Testis (tissue), 3 donors: ENCODE results near the gene EFCAB8. TPM values are rescaled to one million over a fixed set of nuclear protein-coding genes. Genes with fewer than 3 reads are reported as not detected.
A peak's percentile ranks its signal among the peaks of the same experiment; 100 is the strongest.

ENCODE experiments used
- DNase-seq: peaks from one replicate; pipeline ENCODE4 v3.0.0-alpha.2; 2019
- H3K27ac ChIP-seq, 2 donors: fragments of 200-600 bp; sonication (generic); one replicate each; pipeline ENCODE4 v1.5.1; 2019
- H3K27me3 ChIP-seq: fragments of 200-600 bp; sonication (generic); one replicate; pipeline ENCODE4 v1.5.1; 2019
- H3K36me3 ChIP-seq: fragments of 200-600 bp; sonication (generic); one replicate; pipeline ENCODE4 v1.5.1; 2017; ENCODE audit warnings: low read depth; ENCODE audit errors: missing control alignments
- H3K4me1 ChIP-seq: fragments of 200-600 bp; sonication (generic); one replicate; pipeline ENCODE4 v1.5.1; 2019
- H3K4me3 ChIP-seq, 2 donors: fragments of 200-600 bp; sonication (generic); one replicate each; pipeline ENCODE4 v1.5.1; 2017 to 2019
- H3K9me3 ChIP-seq: fragments of 200-600 bp; sonication (generic); one replicate; pipeline ENCODE4 v1.5.1; 2017
- POLR2A ChIP-seq: fragments of 450-650 bp; IDR thresholded peaks from one replicate; pipeline ENCODE4 v1.6.1; 2017; ENCODE audit warnings: antibody characterized with exemption, mild to moderate bottlenecking, moderate library complexity
- WGBS, 2 donors: methylation state at CpG; one replicate each; pipeline ENCODE4 v1.1.5; 2018; 5-methylcytosine and 5-hydroxymethylcytosine counted together
- intact Hi-C: fragments of 100-400 bp; cut with DNase I; formaldehyde crosslinking; loops from one replicate; pipeline ENCODE4 v1.15.1; 2023; ENCODE audit warnings: low total_unique reads
- polyA plus RNA-seq: library from polyadenylated mRNA; stranded (reverse); fragments of 350-450 nt; fragmentation: Illumina TruSeq; extraction: RNeasy Lipid Tissue Mini Kit (QIAGEN cat#74804); gene quantifications from one replicate; pipeline ENCODE4 v1.2.3, GENCODE V29; 2014; ENCODE audit warnings: low read depth, low replicate concordance; ENCODE audit not compliant: insufficient read depth
- total RNA-seq, 2 donors: library from RNA; depleted of rRNA; stranded (reverse); fragments of >200 nt; gene quantifications; one replicate each; pipeline ENCODE4 v1.2.3, GENCODE V29; 2016
- TF ChIP-seq, protein P1 (sequence below), 3 experiments: fragments of 450-650 bp in 2 of 3; fragments of 200-600 bp in 1 of 3; sonication (generic) in 1 of 3; IDR thresholded peaks; one replicate each; pipeline ENCODE4 v1.5.1; 2016 to 2019; ENCODE audit warnings: antibody characterized with exemption in 3 of 3, mild to moderate bottlenecking in 2 of 3, moderate library complexity in 1 of 3

Gene EFCAB8
- total and polyA plus RNA-seq, 3 donors from 2014 or later, result 4.9 to 9.5 (median 6.3) TPM

DNA sequence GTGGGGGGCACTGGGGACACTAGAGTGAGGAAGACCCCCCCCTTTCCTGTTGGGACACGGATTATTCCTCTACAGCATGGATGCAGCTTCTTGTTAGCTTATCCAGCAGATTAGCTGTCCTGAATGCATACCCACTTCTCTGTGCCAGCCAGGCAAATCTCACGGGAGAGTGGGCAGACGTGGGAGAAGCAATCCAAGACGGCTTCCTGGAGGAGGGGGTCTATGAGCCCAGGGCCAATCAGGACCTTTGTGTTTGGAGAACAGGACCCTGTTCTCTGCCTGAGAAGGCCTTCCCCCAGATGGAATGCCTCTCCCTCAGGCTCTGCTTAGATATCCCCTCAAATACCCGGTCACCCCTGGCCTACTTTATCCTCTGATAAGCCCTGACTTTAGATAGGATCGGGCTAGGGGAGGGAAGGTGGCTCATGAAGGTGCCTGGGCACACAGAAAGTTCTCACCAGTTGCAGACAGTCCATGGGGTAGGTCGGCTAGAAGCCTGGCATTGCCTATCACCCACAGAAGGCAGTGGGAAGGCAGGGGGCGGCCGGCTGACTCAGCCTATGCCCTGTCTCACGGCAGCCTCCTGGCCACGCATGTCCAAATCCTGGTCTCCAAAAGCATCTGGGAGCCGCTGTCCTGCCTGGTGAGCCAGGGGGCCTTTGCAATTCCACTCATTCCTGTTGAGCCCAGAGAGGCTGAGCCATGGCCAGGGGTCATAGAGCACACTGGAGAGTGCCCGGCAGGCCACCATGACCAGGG is 110.8 kb downstream of the EFCAB8 start:
- 82 to 94% methylated on average over 3 to 13 of the region's 13 CpGs for WGBS, 2 donors
- DNase-seq, result peak; percentile 7

DNA sequence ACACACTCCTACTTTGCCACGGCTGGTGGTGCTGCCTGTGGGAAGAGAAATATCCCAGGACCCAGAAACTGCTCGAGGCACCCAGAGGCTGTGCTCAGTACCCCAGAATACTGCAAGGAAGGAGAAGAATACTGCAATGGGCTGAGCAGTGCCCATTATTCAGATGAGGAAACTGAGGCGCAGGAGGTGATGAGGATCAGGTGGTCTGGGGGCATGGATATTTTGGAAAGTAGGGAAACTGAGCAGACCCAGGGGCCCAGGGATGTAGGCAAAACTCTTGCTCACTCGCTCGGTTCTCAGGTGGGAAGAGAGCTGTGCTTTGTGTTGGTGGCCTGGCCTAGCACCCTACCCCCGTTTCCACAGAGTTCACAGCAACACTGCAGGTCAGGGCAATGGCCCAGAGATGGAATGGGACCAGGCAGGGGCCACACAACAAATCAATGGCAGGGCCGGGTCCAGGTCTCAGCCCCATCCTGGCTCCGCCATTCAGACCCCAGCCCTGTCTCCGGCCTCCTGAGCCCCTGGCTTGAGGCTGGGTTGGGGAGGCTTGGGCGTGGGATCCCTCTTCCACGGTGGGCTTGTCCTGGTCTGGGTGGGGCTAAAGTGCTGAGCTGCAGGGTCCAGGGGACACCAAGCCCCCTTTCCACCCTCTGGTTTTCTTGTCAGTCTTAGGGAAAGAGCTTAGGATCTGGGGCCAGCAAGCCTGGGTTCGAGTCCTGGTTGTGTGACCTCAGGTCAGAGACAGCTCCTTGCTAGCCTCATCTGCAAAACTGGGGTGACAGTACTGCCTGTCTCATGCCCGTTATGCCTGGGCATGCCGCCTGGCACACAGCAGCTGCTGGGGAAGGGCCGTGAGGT is 111.6 kb downstream of the EFCAB8 start:
- intact Hi-C loops, result no loop called here
- H3K9me3 ChIP-seq, result no peaks in the 10 kb centered on the region
- H3K4me3 ChIP-seq, result no peak overlapping the region
- no peak for TF ChIP-seq POLR2A
- TF ChIP-seq, protein P1, sequence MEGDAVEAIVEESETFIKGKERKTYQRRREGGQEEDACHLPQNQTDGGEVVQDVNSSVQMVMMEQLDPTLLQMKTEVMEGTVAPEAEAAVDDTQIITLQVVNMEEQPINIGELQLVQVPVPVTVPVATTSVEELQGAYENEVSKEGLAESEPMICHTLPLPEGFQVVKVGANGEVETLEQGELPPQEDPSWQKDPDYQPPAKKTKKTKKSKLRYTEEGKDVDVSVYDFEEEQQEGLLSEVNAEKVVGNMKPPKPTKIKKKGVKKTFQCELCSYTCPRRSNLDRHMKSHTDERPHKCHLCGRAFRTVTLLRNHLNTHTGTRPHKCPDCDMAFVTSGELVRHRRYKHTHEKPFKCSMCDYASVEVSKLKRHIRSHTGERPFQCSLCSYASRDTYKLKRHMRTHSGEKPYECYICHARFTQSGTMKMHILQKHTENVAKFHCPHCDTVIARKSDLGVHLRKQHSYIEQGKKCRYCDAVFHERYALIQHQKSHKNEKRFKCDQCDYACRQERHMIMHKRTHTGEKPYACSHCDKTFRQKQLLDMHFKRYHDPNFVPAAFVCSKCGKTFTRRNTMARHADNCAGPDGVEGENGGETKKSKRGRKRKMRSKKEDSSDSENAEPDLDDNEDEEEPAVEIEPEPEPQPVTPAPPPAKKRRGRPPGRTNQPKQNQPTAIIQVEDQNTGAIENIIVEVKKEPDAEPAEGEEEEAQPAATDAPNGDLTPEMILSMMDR (IDR thresholded peaks at IDR 0.05), result no peak
- peak; percentile 6 for DNase-seq
- no peak overlapping the region for H3K27ac ChIP-seq
- no peaks in the 10 kb centered on the region for H3K36me3 ChIP-seq
- WGBS, 2 donors, result 92 to 94% methylated on average over 7 to 13 of the region's 15 CpGs
- H3K27me3 ChIP-seq, result no peaks in the 10 kb centered on the region
- H3K4me1 ChIP-seq, result no peaks in the 10 kb centered on the region

More for the DNA sequence above, 110.8 kb downstream of the EFCAB8 start:
- Histone ChIP-seq H3K4me3 (no peak overlapping the region), H3K9me3 (no peaks in the 10 kb centered on the region), H3K4me1 (no peaks in the 10 kb centered on the region), H3K36me3 (no peaks in the 10 kb centered on the region), H3K27me3 (no peaks in the 10 kb centered on the region), H3K27ac (no peak overlapping the region)
- intact Hi-C loops, result no loop called here
- no peak for TF ChIP-seq POLR2A
- TF ChIP-seq, protein P1 (IDR thresholded peaks at IDR 0.05), result no peak

DNA sequence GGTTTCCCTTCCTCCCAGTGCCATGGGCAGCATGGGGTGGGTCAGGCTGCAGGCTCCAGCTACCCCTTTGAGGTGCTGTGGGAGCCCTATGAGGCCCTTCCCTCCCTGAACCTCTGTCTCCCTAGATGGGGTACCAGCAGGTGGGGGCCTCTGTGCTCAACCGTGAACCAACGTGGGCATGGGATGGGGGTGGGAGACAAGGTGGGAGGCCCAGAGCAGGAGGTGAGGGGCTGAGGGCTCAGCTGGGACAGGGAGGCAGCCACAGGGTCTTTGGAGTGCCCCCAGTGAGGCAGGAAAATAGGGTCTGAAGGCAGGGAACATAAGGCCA is 112.2 kb downstream of the EFCAB8 start:
- H3K4me1 ChIP-seq, result no peaks in the 10 kb centered on the region

DNA sequence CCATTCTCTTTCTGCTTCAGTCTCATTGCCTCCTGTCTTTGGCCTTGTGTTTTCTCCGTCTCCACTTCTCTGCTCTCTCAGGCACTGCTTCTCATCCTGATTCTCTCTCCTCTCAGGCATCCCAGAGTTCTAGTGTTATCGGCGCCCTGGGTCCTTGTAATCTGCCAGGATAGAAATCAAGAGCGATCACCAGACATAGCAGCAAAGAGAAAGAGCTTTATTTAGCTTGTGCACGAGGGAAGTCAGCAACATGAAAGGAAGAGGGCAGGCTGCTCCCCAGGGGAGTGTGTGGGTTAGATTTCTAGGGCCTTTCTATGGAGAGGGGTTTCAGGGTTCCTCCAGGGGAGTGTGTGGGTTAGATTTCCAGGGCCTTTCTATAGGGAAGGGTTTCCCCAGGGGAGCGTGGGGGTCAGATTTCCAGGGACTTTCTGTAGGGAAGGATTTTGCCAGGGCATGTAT is 113.0 kb downstream of the EFCAB8 start:
- Histone ChIP-seq H3K9me3 (no peaks in the 10 kb centered on the region), H3K4me1 (no peaks in the 10 kb centered on the region), H3K36me3 (no peaks in the 10 kb centered on the region), H3K27me3 (no peaks in the 10 kb centered on the region), H3K27ac (no peak overlapping the region), H3K4me3 (no peak overlapping the region)
- no peak for DNase-seq
- intact Hi-C loops, result no loop called here
- 49 to 53% methylated on average over 6 of the region's 6 CpGs for WGBS, 2 donors
- TF ChIP-seq, protein P1 (IDR thresholded peaks at IDR 0.05), result no peak
- TF ChIP-seq POLR2A, result no peak

More for the DNA sequence above, 112.2 kb downstream of the EFCAB8 start:
- no peak overlapping the region for H3K4me3 ChIP-seq
- DNase-seq, result no peak
- intact Hi-C loops, result no loop called here
- H3K36me3 ChIP-seq, result no peaks in the 10 kb centered on the region
- no peaks in the 10 kb centered on the region for H3K27me3 ChIP-seq
- H3K27ac ChIP-seq, result no peak overlapping the region
- 89 to 100% methylated on average over 2 of the region's 2 CpGs for WGBS, 2 donors
- H3K9me3 ChIP-seq, result no peaks in the 10 kb centered on the region
- no peak for TF ChIP-seq POLR2A
- TF ChIP-seq, protein P1 (IDR thresholded peaks at IDR 0.05), result no peak
